DOHH2 (cell line): Measurements from ENCODE around the gene TMEM161B.

Experiments
- H3F3A ChIP-seq: fragments of 200-600 bp; sonication (generic), shearing (Covaris generic); 2 replicates; pipeline ENCODE4 v1.6.0; 2016; ENCODE audit warnings: antibody characterized with exemption, mild to moderate bottlenecking; ENCODE audit not compliant: control insufficient read depth, insufficient read depth
- H3K27ac ChIP-seq: fragments of 200-600 bp; sonication (generic); 2 replicates; pipeline ENCODE4 v1.5.1; 2014; ENCODE audit warnings: low read depth, mild to moderate bottlenecking, low read length, moderate library complexity
- H3K27me3 ChIP-seq: fragments of 200-600 bp; sonication (generic); 2 replicates; pipeline ENCODE4 v1.6.1; 2014; ENCODE audit warnings: mild to moderate bottlenecking, low read length, mixed read lengths; ENCODE audit not compliant: control insufficient read depth
- H3K36me3 ChIP-seq: fragments of 200-600 bp; sonication (generic); 2 replicates; pipeline ENCODE4 v1.6.1; 2014; ENCODE audit warnings: mild to moderate bottlenecking, low read length, moderate library complexity, mixed read lengths; ENCODE audit not compliant: control insufficient read depth
- H3K4me1 ChIP-seq: fragments of 200-600 bp; sonication (generic); 2 replicates; pipeline ENCODE4 v1.6.1; 2014; ENCODE audit warnings: mild to moderate bottlenecking, low read length, mixed read lengths; ENCODE audit not compliant: control insufficient read depth
- H3K4me2 ChIP-seq: fragments of 200-600 bp; sonication (generic); 2 replicates; pipeline ENCODE4 v1.6.0; 2014; ENCODE audit warnings: mild to moderate bottlenecking, low read length, moderate library complexity
- H3K4me3 ChIP-seq: fragments of 200-600 bp; sonication (generic); 2 replicates; pipeline ENCODE4 v1.5.1; 2014; ENCODE audit warnings: mild to moderate bottlenecking, low read length, mixed read lengths
- H3K79me2 ChIP-seq: fragments of 200-600 bp; sonication (generic); 2 replicates; pipeline ENCODE4 v1.6.1; 2014; ENCODE audit warnings: mild to moderate bottlenecking, low read length, mixed read lengths; ENCODE audit not compliant: control insufficient read depth
- H3K9me2 ChIP-seq: fragments of 200-600 bp; sonication (generic); replicated peaks from 2 replicates; pipeline ENCODE4 v1.6.1; 2014; ENCODE audit warnings: mild to moderate bottlenecking, low read length, mixed read lengths; ENCODE audit not compliant: control insufficient read depth
- H3K9me3 ChIP-seq: fragments of 200-600 bp; sonication (generic); 2 replicates; pipeline ENCODE4 v1.6.1; 2014; ENCODE audit warnings: antibody characterized with exemption, low read length, mixed read lengths; ENCODE audit not compliant: control insufficient read depth, insufficient read depth
- H4K20me1 ChIP-seq: fragments of 200-600 bp; sonication (generic); 2 replicates; pipeline ENCODE4 v1.6.0; 2014; ENCODE audit warnings: low read depth, mild to moderate bottlenecking, antibody characterized with exemption, low read length, moderate library complexity; ENCODE audit not compliant: control insufficient read depth, insufficient read depth
- CTCF ChIP-seq: fragments of 200-600 bp; sonication (generic); IDR thresholded peaks from one replicate; pipeline ENCODE4 v1.5.1; 2014; ENCODE audit warnings: antibody characterized with exemption, mild to moderate bottlenecking, low read depth, low read length; ENCODE audit not compliant: poor library complexity, severe bottlenecking
- EZH2phosphoT487 ChIP-seq: fragments of 200-600 bp; sonication (generic); IDR thresholded peaks from 2 replicates; pipeline ENCODE4 v1.6.1; 2017; ENCODE audit warnings: borderline replicate concordance, mild to moderate bottlenecking, antibody characterized with exemption, low read length, moderate library complexity, mixed read lengths

The TMEM161B gene

GRCh38 chr5:88235346-88235745 lies 33.3 kb downstream of the TMEM161B start:
- H3K79me2 ChIP-seq, result peaks cover 11% of the 10 kb centered on the region
- no peak overlapping the region for H3K4me3 ChIP-seq
- no peaks in the 10 kb centered on the region for H4K20me1 ChIP-seq

GRCh38 chr5:88230546-88231066 lies 38.0 kb downstream of the TMEM161B start:
- Histone ChIP-seq H3K4me2 (no peak overlapping the region), H3K27ac (no peak overlapping the region), H3K79me2 (no peaks in the 10 kb centered on the region), H3F3A (0 out of 2 replicates have a peak, but pooled peaks cover 2% of the 10 kb centered on the region), H3K9me3 (no peaks in the 10 kb centered on the region), H4K20me1 (no peaks in the 10 kb centered on the region), H3K9me2 (no peaks in the 10 kb centered on the region), H3K36me3 (peaks cover 28% of the 10 kb centered on the region), H3K4me1 (no peaks in the 10 kb centered on the region), H3K27me3 (no peaks in the 10 kb centered on the region), H3K4me3 (no peak overlapping the region)
- TF ChIP-seq EZH2phosphoT487, result no peak
- no peak for TF ChIP-seq CTCF

More at GRCh38 chr5:88235346-88235745, 33.3 kb downstream of the TMEM161B start:
- Histone ChIP-seq H3K27ac (no peak overlapping the region), H3K4me2 (no peak overlapping the region), H3K27me3 (no peaks in the 10 kb centered on the region), H3K4me1 (no peaks in the 10 kb centered on the region), H3K9me2 (no peaks in the 10 kb centered on the region), H3F3A (no peaks in the 10 kb centered on the region), H3K36me3 (peaks cover 28% of the 10 kb centered on the region), H3K9me3 (no peaks in the 10 kb centered on the region)
- no peak for TF ChIP-seq CTCF
- no peak for TF ChIP-seq EZH2phosphoT487

GRCh38 chr5:88226881-88227450 lies 41.7 kb downstream of the TMEM161B start:
- H3K27ac ChIP-seq, result no peak overlapping the region
- no peak overlapping the region for H3K4me3 ChIP-seq
- no peaks in the 10 kb centered on the region for H3K4me1 ChIP-seq
- no peak overlapping the region for H3K4me2 ChIP-seq
- H4K20me1 ChIP-seq, result no peaks in the 10 kb centered on the region
- no peaks in the 10 kb centered on the region for H3K27me3 ChIP-seq
- no peaks in the 10 kb centered on the region for H3K9me2 ChIP-seq
- peaks cover 32% of the 10 kb centered on the region for H3K36me3 ChIP-seq
- 0 out of 2 replicates have a peak, but pooled peaks cover 2% of the 10 kb centered on the region for H3F3A ChIP-seq
- no peaks in the 10 kb centered on the region for H3K9me3 ChIP-seq
- no peak for TF ChIP-seq EZH2phosphoT487
- no peak for TF ChIP-seq CTCF
- H3K79me2 ChIP-seq, result no peaks in the 10 kb centered on the region
